ENCODE measurements around the gene ALDH3B2. TPM values are rescaled to one million over a fixed set of nuclear protein-coding genes. Genes with fewer than 3 reads are reported as not detected.

The ALDH3B2 gene
- total and polyA plus RNA-seq, 2 donors (not counting 1 experiment from before 2014, with no cell fraction given) = 0.09 TPM; not detected in 1

- Histone ChIP-seq H3K9ac (ENCODE audit: low read length) (no peak overlapping the region), H3K79me2 (ENCODE audit: control insufficient read depth, insufficient read depth, low read length) (no peaks in the 10 kb centered on the region), H3K27ac (ENCODE audit: low read length in 2 of 2) (no peak overlapping the region), H4K20me1 (ENCODE audit: control insufficient read depth, insufficient read depth, low read length, poor library complexity, severe bottlenecking) (no peaks in the 10 kb centered on the region), H2AFZ (ENCODE audit: insufficient read depth, low read depth, low read length, poor library complexity, severe bottlenecking) (no peak overlapping the region), H3K4me1 (ENCODE audit: control insufficient read depth in 2 of 2, insufficient read depth in 2 of 2, low read length in 2 of 2) (peaks cover 32 to 33% of the 10 kb centered on the region in 2 donors), H3K4me3 (ENCODE audit: control extremely low read depth in 1 of 5, extremely low read depth in 1 of 5, insufficient read depth in 1 of 5, low read depth in 2 of 5, low read length in 4 of 5) (no peak overlapping the region), H3K9me3 (ENCODE audit: control extremely low read depth in 1 of 3, control insufficient read depth in 2 of 3, insufficient read depth in 1 of 3, low read length in 2 of 3) (no peaks in the 10 kb centered on the region), H3K4me2 (replicated peaks; ENCODE audit: low read depth, low read length, poor library complexity, severe bottlenecking) (no peak overlapping the region), H3K27me3 (replicated peaks in 1 of 4; ENCODE audit: control extremely low read depth in 1 of 4, control insufficient read depth in 3 of 4, insufficient read depth in 4 of 4, low read length in 3 of 4) (peaks cover 0 to 3% (median 0%) of the 10 kb centered on the region in 4 experiments), H3K36me3 (replicated peaks in 1 of 2; ENCODE audit: control extremely low read depth in 1 of 2, control insufficient read depth in 1 of 2, extremely low read depth in 1 of 2, insufficient read depth in 2 of 2, low read length in 1 of 2) (no peaks in the 10 kb centered on the region)
- no peak overlapping the region for H3K4me3 Mint-ChIP-seq
- no peak overlapping the region for H3K27ac Mint-ChIP-seq
- peaks cover 7% of the 10 kb centered on the region for H3K4me1 Mint-ChIP-seq
- intact Hi-C loops (cut with micrococcal nuclease) = no loop called here
- H3K9me3 Mint-ChIP-seq (ENCODE audit: insufficient read depth) = no peaks in the 10 kb centered on the region
- TF ChIP-seq, protein P1, sequence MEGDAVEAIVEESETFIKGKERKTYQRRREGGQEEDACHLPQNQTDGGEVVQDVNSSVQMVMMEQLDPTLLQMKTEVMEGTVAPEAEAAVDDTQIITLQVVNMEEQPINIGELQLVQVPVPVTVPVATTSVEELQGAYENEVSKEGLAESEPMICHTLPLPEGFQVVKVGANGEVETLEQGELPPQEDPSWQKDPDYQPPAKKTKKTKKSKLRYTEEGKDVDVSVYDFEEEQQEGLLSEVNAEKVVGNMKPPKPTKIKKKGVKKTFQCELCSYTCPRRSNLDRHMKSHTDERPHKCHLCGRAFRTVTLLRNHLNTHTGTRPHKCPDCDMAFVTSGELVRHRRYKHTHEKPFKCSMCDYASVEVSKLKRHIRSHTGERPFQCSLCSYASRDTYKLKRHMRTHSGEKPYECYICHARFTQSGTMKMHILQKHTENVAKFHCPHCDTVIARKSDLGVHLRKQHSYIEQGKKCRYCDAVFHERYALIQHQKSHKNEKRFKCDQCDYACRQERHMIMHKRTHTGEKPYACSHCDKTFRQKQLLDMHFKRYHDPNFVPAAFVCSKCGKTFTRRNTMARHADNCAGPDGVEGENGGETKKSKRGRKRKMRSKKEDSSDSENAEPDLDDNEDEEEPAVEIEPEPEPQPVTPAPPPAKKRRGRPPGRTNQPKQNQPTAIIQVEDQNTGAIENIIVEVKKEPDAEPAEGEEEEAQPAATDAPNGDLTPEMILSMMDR (IDR thresholded peaks at IDR 0.05) = no peak
- no peak for TF ChIP-seq EZH2 (IDR thresholded peaks at IDR 0.05; ENCODE audit: borderline replicate concordance, insufficient read depth, low read depth, low read length, poor library complexity, severe bottlenecking)
- POLR2A ChIA-PET = interaction anchor here (0.6 kb wide), 1 partner anchor 628 kb away, joined by 4 read pairs; no protein-coding TSS in a partner anchor
- CTCF ChIA-PET = interaction anchor here (0.8 to 9.0 kb wide), 3 partner anchors 15 to 318 kb away, joined by 3 to 149 read pairs (median 13); partner anchors contain the start of genes ACY3 and NUDT8
- no peaks in the 10 kb centered on the region for H3K27me3 Mint-ChIP-seq
- DNase-seq = no peak
- no peak for ATAC-seq (ENCODE audit: low read depth)
- 97% methylated on average over 22 of the region's 22 CpGs for WGBS (ENCODE audit: insufficient coverage)
Observed at GRCh38 chr11:67663532-67664212, 10.8 kb downstream of the ALDH3B2 start.
